IPS-20b (cell line): ENCODE results near the gene LRRC1.

Source experiments
- H3K27ac ChIP-seq: one replicate; pipeline ENCODE4 v1.5.1; 2013; ENCODE audit warnings: low read length
- H3K27me3 ChIP-seq: 2 replicates; pipeline ENCODE4 v1.6.1; 2013; ENCODE audit warnings: mild to moderate bottlenecking, low read length, inconsistent platforms; ENCODE audit not compliant: insufficient read depth
- H3K36me3 ChIP-seq: 2 replicates; pipeline ENCODE4 v1.6.1; 2013; ENCODE audit warnings: low read depth, mild to moderate bottlenecking, inconsistent platforms, low read length, moderate library complexity; ENCODE audit not compliant: insufficient read depth
- H3K4me1 ChIP-seq: 2 replicates; pipeline ENCODE4 v1.6.1; 2013; ENCODE audit warnings: mild to moderate bottlenecking, control low read depth, inconsistent platforms, low read length, moderate library complexity; ENCODE audit not compliant: insufficient read depth
- H3K4me3 ChIP-seq: 2 replicates; pipeline ENCODE4 v1.5.1; 2013; ENCODE audit warnings: mild to moderate bottlenecking, low read length, inconsistent platforms
- H3K9ac ChIP-seq: 2 replicates; pipeline ENCODE4 v1.6.1; 2013; ENCODE audit warnings: low read depth, mild to moderate bottlenecking, inconsistent platforms, low read length, moderate library complexity
- H3K9me3 ChIP-seq: 2 replicates; pipeline ENCODE4 v1.6.1; 2013; ENCODE audit warnings: mild to moderate bottlenecking, low read depth, low read length, inconsistent platforms; ENCODE audit not compliant: insufficient read depth

LRRC1 gene

GRCh38 chr6:53903357-53903756 lies 108.6 kb downstream of the LRRC1 start:
- no peak overlapping the region for H3K9ac ChIP-seq
- H3K27ac ChIP-seq = no peak overlapping the region
- H3K27me3 ChIP-seq = no peaks in the 10 kb centered on the region
- H3K9me3 ChIP-seq = no peaks in the 10 kb centered on the region
- H3K4me1 ChIP-seq = no peaks in the 10 kb centered on the region
- peaks cover 16% of the 10 kb centered on the region; the same call in 1 of the 2 replicates for H3K36me3 ChIP-seq
- H3K4me3 ChIP-seq = no peak overlapping the region

GRCh38 chr6:53906103-53906502 lies 111.3 kb downstream of the LRRC1 start:
- Histone ChIP-seq H3K4me3 (no peak overlapping the region), H3K4me1 (peaks cover 3% of the 10 kb centered on the region; the same call in 1 of the 2 replicates), H3K36me3 (peaks cover 8% of the 10 kb centered on the region; the same call in 1 of the 2 replicates), H3K9me3 (no peaks in the 10 kb centered on the region), H3K27me3 (no peaks in the 10 kb centered on the region), H3K27ac (no peak overlapping the region), H3K9ac (no peak overlapping the region)

GRCh38 chr6:53906842-53907241 lies 112.0 kb downstream of the LRRC1 start:
- H3K4me1 ChIP-seq = peaks cover 3% of the 10 kb centered on the region; the same call in 1 of the 2 replicates
- no peaks in the 10 kb centered on the region for H3K9me3 ChIP-seq
- H3K9ac ChIP-seq = no peak overlapping the region
- H3K27me3 ChIP-seq = no peaks in the 10 kb centered on the region
- H3K36me3 ChIP-seq = peaks cover 8% of the 10 kb centered on the region; the same call in 1 of the 2 replicates
- H3K27ac ChIP-seq = no peak overlapping the region
- no peak overlapping the region for H3K4me3 ChIP-seq

GRCh38 chr6:53910834-53911233 lies 116.0 kb downstream of the LRRC1 start:
- Histone ChIP-seq H3K4me3 (no peak overlapping the region), H3K36me3 (no peaks in the 10 kb centered on the region), H3K9me3 (no peaks in the 10 kb centered on the region), H3K27me3 (no peaks in the 10 kb centered on the region), H3K9ac (no peak overlapping the region), H3K4me1 (peaks cover 3% of the 10 kb centered on the region; the same call in 1 of the 2 replicates), H3K27ac (no peak overlapping the region)

GRCh38 chr6:53912661-53913060 lies 117.9 kb downstream of the LRRC1 start:
- H3K27me3 ChIP-seq = no peaks in the 10 kb centered on the region
- no peaks in the 10 kb centered on the region for H3K36me3 ChIP-seq
- H3K4me3 ChIP-seq = no peak overlapping the region
- H3K27ac ChIP-seq = no peak overlapping the region
- peaks cover 3% of the 10 kb centered on the region; the same call in 1 of the 2 replicates for H3K4me1 ChIP-seq
- H3K9me3 ChIP-seq = no peaks in the 10 kb centered on the region
- H3K9ac ChIP-seq = no peak overlapping the region

GRCh38 chr6:53913286-53913685 lies 118.5 kb downstream of the LRRC1 start:
- no peaks in the 10 kb centered on the region for H3K36me3 ChIP-seq
- H3K4me1 ChIP-seq = peaks cover 3% of the 10 kb centered on the region; the same call in 1 of the 2 replicates
- H3K9me3 ChIP-seq = no peaks in the 10 kb centered on the region
- no peak overlapping the region for H3K27ac ChIP-seq
- no peak overlapping the region for H3K4me3 ChIP-seq
- H3K27me3 ChIP-seq = no peaks in the 10 kb centered on the region
- H3K9ac ChIP-seq = no peak overlapping the region

GRCh38 chr6:53915026-53915691 lies 120.4 kb downstream of the LRRC1 start:
- peaks cover 3% of the 10 kb centered on the region; the same call in 1 of the 2 replicates for H3K4me1 ChIP-seq
- H3K27me3 ChIP-seq = no peaks in the 10 kb centered on the region
- H3K36me3 ChIP-seq = no peaks in the 10 kb centered on the region
- no peak overlapping the region for H3K27ac ChIP-seq
- H3K9me3 ChIP-seq = no peaks in the 10 kb centered on the region
- no peak overlapping the region for H3K9ac ChIP-seq
- H3K4me3 ChIP-seq = no peak overlapping the region

- Histone ChIP-seq H3K9ac (no peak overlapping the region), H3K27me3 (no peaks in the 10 kb centered on the region), H3K36me3 (no peaks in the 10 kb centered on the region), H3K4me1 (no peaks in the 10 kb centered on the region), H3K9me3 (no peaks in the 10 kb centered on the region), H3K4me3 (no peak overlapping the region), H3K27ac (no peak overlapping the region)
Measured at GRCh38 chr6:53916804-53917463, 122.1 kb downstream of the LRRC1 start.

- no peaks in the 10 kb centered on the region for H3K9me3 ChIP-seq
- no peak overlapping the region for H3K4me3 ChIP-seq
- 0 out of 2 replicates have a peak, but pooled peaks cover under 1% of the 10 kb centered on the region for H3K4me1 ChIP-seq
- no peaks in the 10 kb centered on the region for H3K36me3 ChIP-seq
- H3K9ac ChIP-seq = no peak overlapping the region
- H3K27ac ChIP-seq = no peak overlapping the region
- H3K27me3 ChIP-seq = no peaks in the 10 kb centered on the region
Measured at GRCh38 chr6:53917464-53917842, 122.6 kb downstream of the LRRC1 start.

- H3K4me1 ChIP-seq = 0 out of 2 replicates have a peak, but pooled peaks cover 3% of the 10 kb centered on the region
- H3K9me3 ChIP-seq = no peaks in the 10 kb centered on the region
- H3K4me3 ChIP-seq = no peak overlapping the region
- no peaks in the 10 kb centered on the region for H3K27me3 ChIP-seq
- no peak overlapping the region for H3K9ac ChIP-seq
- no peak overlapping the region for H3K27ac ChIP-seq
- no peaks in the 10 kb centered on the region for H3K36me3 ChIP-seq
Measured at GRCh38 chr6:53918854-53919510, 124.2 kb downstream of the LRRC1 start.

- no peaks in the 10 kb centered on the region for H3K27me3 ChIP-seq
- H3K4me1 ChIP-seq = 0 out of 2 replicates have a peak, but pooled peaks cover 5% of the 10 kb centered on the region
Measured at GRCh38 chr6:53919881-53920360, 125.1 kb downstream of the LRRC1 start.

More at GRCh38 chr6:53919881-53920360, 125.1 kb downstream of the LRRC1 start:
- Histone ChIP-seq H3K36me3 (no peaks in the 10 kb centered on the region), H3K9ac (no peak overlapping the region), H3K4me3 (no peak overlapping the region), H3K27ac (no peak overlapping the region), H3K9me3 (no peaks in the 10 kb centered on the region)
